ENCODE data around the gene KCNJ15. TPM values are rescaled to one million over a fixed set of nuclear protein-coding genes. Genes with fewer than 3 reads are reported as not detected.

Gene KCNJ15
- total RNA-seq, 2 donors from 2014 or later: not detected

DNA sequence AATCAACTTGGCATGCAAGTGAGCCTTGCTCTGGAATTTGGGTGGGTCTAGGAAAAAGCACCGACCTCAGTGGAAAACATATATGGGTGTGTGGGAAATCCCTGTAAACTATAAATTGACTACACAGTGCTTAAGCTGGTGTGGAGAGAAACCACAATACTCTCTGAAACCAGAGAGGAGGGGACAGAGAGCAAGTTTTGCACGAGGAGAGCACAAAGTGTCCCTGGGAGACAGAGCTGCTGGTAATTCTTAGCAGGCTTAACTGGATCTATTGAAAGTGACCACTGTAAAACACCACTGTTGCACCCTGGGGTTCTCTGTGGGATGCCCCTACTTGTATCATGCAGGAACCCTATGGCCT, 12.8 kb downstream of the KCNJ15 start:
- TF ChIP-seq, protein P1, sequence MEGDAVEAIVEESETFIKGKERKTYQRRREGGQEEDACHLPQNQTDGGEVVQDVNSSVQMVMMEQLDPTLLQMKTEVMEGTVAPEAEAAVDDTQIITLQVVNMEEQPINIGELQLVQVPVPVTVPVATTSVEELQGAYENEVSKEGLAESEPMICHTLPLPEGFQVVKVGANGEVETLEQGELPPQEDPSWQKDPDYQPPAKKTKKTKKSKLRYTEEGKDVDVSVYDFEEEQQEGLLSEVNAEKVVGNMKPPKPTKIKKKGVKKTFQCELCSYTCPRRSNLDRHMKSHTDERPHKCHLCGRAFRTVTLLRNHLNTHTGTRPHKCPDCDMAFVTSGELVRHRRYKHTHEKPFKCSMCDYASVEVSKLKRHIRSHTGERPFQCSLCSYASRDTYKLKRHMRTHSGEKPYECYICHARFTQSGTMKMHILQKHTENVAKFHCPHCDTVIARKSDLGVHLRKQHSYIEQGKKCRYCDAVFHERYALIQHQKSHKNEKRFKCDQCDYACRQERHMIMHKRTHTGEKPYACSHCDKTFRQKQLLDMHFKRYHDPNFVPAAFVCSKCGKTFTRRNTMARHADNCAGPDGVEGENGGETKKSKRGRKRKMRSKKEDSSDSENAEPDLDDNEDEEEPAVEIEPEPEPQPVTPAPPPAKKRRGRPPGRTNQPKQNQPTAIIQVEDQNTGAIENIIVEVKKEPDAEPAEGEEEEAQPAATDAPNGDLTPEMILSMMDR (conservative IDR thresholded peaks at IDR 0.05): no peak
- DNase-seq: no peak
- no peak overlapping the region for H3K27ac Mint-ChIP-seq

DNA sequence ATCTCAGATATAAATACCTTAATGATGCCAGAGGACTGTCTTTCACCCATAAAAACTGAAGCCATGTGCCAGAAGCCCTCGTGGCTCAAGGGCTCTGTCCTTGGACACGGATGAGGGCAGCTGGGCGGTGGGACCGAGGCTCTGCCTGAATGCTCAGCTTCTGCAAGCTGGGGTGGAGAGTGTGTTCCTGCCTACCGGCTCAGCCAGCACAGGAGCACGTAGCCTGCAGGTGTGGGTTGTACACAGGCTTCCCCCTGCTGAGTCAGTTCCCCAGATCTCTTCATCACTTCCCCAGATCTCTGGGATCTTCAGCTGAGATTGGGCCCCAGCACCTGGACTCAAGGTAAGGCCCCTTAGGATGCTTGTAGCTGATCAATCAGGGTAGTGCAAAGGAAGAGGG, 15.4 kb downstream of the KCNJ15 start:
- WGBS, 2 experiments (ENCODE audit: insufficient coverage in 1 of 2, insufficient read length in 1 of 2): 89 to 100% methylated on average over 4 to 6 of the region's 6 CpGs
- Histone ChIP-seq H3K27me3 (ENCODE audit: control insufficient read depth, insufficient read depth, low read length, poor library complexity, severe bottlenecking) (no peaks in the 10 kb centered on the region), H3K4me1 (ENCODE audit: control insufficient read depth, insufficient read depth, low read length) (peaks cover 6% of the 10 kb centered on the region), H3K36me3 (ENCODE audit: control insufficient read depth, insufficient read depth, low read length) (no peaks in the 10 kb centered on the region), H3K27ac (ENCODE audit: low read depth, low read length) (no peak overlapping the region), H3K9ac (ENCODE audit: extremely low read depth, low read length, poor library complexity, severe bottlenecking) (no peak overlapping the region), H3K4me3 (ENCODE audit: low read length) (no peak overlapping the region), H3K9me3 (ENCODE audit: control insufficient read depth, low read length) (no peaks in the 10 kb centered on the region)
- Mint-ChIP-seq H3K36me3 (ENCODE audit: low read depth) (no peaks in the 10 kb centered on the region), H3K9me3 (no peaks in the 10 kb centered on the region), H3K27ac (no peak overlapping the region), H3K27me3 (ENCODE audit: insufficient read depth) (peaks cover 4% of the 10 kb centered on the region), H3K4me3 (no peak overlapping the region), H3K4me1 (peaks cover 15% of the 10 kb centered on the region)
- DNase-seq: no peak
- TF ChIP-seq, protein P1 (conservative IDR thresholded peaks at IDR 0.05): no peak

More for the DNA sequence above, 12.8 kb downstream of the KCNJ15 start:
- Histone ChIP-seq H3K9ac (ENCODE audit: extremely low read depth, low read length, poor library complexity, severe bottlenecking) (no peak overlapping the region), H3K27me3 (ENCODE audit: control insufficient read depth, insufficient read depth, low read length, poor library complexity, severe bottlenecking) (no peaks in the 10 kb centered on the region), H3K36me3 (ENCODE audit: control insufficient read depth, insufficient read depth, low read length) (no peaks in the 10 kb centered on the region), H3K27ac (ENCODE audit: low read depth, low read length) (no peak overlapping the region), H3K4me3 (ENCODE audit: low read length) (no peak overlapping the region), H3K9me3 (ENCODE audit: control insufficient read depth, low read length) (no peaks in the 10 kb centered on the region), H3K4me1 (ENCODE audit: control insufficient read depth, insufficient read depth, low read length) (peaks cover 6% of the 10 kb centered on the region)
- no peaks in the 10 kb centered on the region for H3K36me3 Mint-ChIP-seq (ENCODE audit: low read depth)
- peaks cover 4% of the 10 kb centered on the region for H3K27me3 Mint-ChIP-seq (ENCODE audit: insufficient read depth)
- no peak overlapping the region for H3K4me3 Mint-ChIP-seq
- no peaks in the 10 kb centered on the region for H3K9me3 Mint-ChIP-seq
- WGBS, 2 experiments (ENCODE audit: insufficient coverage in 1 of 2, insufficient read length in 1 of 2): 25 to 77% methylated on average over 1 to 2 of the region's 2 CpGs
- peaks cover 15% of the 10 kb centered on the region for H3K4me1 Mint-ChIP-seq

DNA sequence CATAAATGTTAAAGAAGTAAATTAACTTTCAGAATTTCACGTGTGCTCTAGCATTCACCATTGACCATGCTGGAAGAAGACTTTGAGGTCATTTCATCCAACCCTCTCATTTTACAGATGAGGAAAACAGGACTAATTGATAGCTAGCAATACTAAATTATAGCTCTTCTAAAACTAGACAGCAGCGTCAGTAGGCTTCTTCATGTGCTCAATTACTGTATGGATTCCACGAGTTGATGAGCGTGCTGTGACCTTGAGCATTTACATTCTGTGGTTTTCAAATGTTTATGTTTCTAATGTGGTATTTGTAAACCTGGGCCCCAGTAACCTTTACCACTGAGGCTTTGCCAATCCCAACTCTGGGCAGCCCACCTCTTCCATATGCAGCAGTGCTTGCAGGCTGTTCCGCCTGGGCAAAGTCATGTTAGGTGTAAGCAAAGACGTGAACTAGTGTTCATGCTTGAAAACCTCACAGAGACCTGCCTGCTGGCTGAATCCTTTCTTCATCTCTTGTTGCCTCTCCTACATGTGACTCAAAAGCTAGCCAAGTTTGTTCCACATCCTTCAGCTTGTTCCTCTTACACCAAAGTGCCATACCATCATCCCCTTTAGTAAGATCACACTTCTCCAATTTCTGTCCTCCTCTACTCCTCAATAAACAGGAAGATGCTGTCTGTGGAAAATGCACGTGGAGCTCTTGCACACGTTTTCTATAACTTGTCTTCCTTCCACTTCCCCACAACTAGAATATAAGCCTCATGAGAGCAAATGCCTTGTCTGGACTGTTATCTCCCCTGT, 17.2 kb downstream of the KCNJ15 start:
- H3K36me3 Mint-ChIP-seq (ENCODE audit: low read depth): no peaks in the 10 kb centered on the region
- TF ChIP-seq, protein P1 (conservative IDR thresholded peaks at IDR 0.05): no peak
- Histone ChIP-seq H3K9me3 (ENCODE audit: control insufficient read depth, low read length) (no peaks in the 10 kb centered on the region), H3K4me1 (ENCODE audit: control insufficient read depth, insufficient read depth, low read length) (peaks cover 4% of the 10 kb centered on the region), H3K9ac (ENCODE audit: extremely low read depth, low read length, poor library complexity, severe bottlenecking) (no peak overlapping the region), H3K27ac (ENCODE audit: low read depth, low read length) (no peak overlapping the region), H3K27me3 (ENCODE audit: control insufficient read depth, insufficient read depth, low read length, poor library complexity, severe bottlenecking) (no peaks in the 10 kb centered on the region), H3K36me3 (ENCODE audit: control insufficient read depth, insufficient read depth, low read length) (no peaks in the 10 kb centered on the region), H3K4me3 (ENCODE audit: low read length) (no peak overlapping the region)
- 92 to 93% methylated on average over 4 to 8 of the region's 8 CpGs for WGBS, 2 experiments (ENCODE audit: insufficient coverage in 1 of 2, insufficient read length in 1 of 2)
- H3K4me1 Mint-ChIP-seq: peaks cover 10% of the 10 kb centered on the region
- no peak overlapping the region for H3K4me3 Mint-ChIP-seq
- H3K27me3 Mint-ChIP-seq (ENCODE audit: insufficient read depth): peaks cover 4% of the 10 kb centered on the region
- DNase-seq: no peak
- H3K27ac Mint-ChIP-seq: no peak overlapping the region
- H3K9me3 Mint-ChIP-seq: no peaks in the 10 kb centered on the region

Measured in endodermal cell (in vitro differentiated cells).